AG09309 (cell line): Measurements from ENCODE around the gene PUM1.

Experiments
- DNase-seq: peaks from one replicate; pipeline ENCODE4 v3.0.0-alpha.2; 2010; ENCODE audit warnings: low read depth
- H3K4me3 ChIP-seq: 2 replicates; pipeline ENCODE4 v1.5.1; 2011; ENCODE audit warnings: mild to moderate bottlenecking, low read depth, low read length, moderate library complexity; ENCODE audit not compliant: control insufficient read depth
- CTCF ChIP-seq: IDR thresholded peaks from 2 replicates; pipeline ENCODE4 v1.5.1; 2011; ENCODE audit warnings: mild to moderate bottlenecking, low read depth, low read length, inconsistent platforms; ENCODE audit not compliant: insufficient read depth, control insufficient read depth; ENCODE audit errors: missing control alignments

Gene PUM1

GRCh38 chr1:30908316-30908695 is 157.2 kb downstream of the PUM1 start:
- no peak for DNase-seq
- H3K4me3 ChIP-seq, result peak overlapping the region; percentile 76
- TF ChIP-seq CTCF, result no peak

- TF ChIP-seq CTCF, result no peak
- no peak for DNase-seq
- peak overlapping the region; percentile 76 for H3K4me3 ChIP-seq
Observed at GRCh38 chr1:30907481-30908315, 157.8 kb downstream of the PUM1 start.

- peak overlapping the region; percentile 76; the same call in 1 of the 2 replicates for H3K4me3 ChIP-seq
- no peak for DNase-seq
- no peak for TF ChIP-seq CTCF
Observed at GRCh38 chr1:30906631-30907441, 158.7 kb downstream of the PUM1 start.

GRCh38 chr1:30905916-30906620 is 159.4 kb downstream of the PUM1 start:
- no peak for TF ChIP-seq CTCF
- no peak for DNase-seq
- no peak overlapping the region for H3K4me3 ChIP-seq

- no peak for DNase-seq
- H3K4me3 ChIP-seq, result no peak overlapping the region
- TF ChIP-seq CTCF, result no peak
Observed at GRCh38 chr1:30905403-30905802, 160.1 kb downstream of the PUM1 start.

- H3K4me3 ChIP-seq, result no peak overlapping the region
- no peak for TF ChIP-seq CTCF
- DNase-seq, result no peak
Observed at GRCh38 chr1:30904962-30905335, 160.6 kb downstream of the PUM1 start.
